Measurements from ENCODE around the gene BRMS1L.

The BRMS1L gene

DNA sequence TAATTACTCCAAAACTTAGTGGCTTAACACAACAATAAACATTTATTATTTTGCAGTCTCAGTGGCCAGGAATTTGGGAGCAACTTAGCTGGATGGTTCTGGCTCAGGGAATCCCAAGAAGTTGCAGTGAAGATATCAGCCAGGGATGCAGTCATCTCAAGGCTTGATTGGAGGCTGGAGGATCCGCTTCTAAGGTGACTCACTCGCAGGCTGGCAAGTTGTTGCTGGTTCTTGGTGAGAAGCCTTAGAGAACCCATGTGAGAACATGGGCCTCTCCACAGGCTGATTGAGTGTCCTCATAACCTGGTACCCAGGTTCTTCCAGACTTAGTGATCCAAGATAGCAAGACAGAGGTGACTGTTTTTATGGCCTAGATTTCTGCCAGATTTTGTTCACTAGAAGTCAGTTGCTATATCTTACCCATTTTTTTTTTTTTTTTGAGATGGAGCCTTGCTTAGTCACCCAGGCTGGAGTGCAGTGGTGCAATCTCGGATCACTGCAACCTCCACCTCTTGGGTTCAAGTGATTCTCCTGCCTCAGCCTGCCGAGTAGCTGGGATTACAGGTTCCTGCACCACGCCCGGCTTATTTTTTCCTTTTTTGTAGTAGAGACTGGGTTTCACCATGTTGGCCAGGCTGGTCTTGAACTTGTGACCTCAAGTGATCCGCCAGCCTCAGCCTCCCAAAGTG lies 32.5 kb downstream of the BRMS1L start:
- DNase-seq (ENCODE audit: extremely low spot score, insufficient read length, low read depth) = no peak
- FAIRE-seq = no peak

- no peak for DNase-seq (ENCODE audit: extremely low spot score, insufficient read length, low read depth)
Observed at GRCh38 chr14:35861204-35861868, 35.2 kb downstream of the BRMS1L start.

DNA sequence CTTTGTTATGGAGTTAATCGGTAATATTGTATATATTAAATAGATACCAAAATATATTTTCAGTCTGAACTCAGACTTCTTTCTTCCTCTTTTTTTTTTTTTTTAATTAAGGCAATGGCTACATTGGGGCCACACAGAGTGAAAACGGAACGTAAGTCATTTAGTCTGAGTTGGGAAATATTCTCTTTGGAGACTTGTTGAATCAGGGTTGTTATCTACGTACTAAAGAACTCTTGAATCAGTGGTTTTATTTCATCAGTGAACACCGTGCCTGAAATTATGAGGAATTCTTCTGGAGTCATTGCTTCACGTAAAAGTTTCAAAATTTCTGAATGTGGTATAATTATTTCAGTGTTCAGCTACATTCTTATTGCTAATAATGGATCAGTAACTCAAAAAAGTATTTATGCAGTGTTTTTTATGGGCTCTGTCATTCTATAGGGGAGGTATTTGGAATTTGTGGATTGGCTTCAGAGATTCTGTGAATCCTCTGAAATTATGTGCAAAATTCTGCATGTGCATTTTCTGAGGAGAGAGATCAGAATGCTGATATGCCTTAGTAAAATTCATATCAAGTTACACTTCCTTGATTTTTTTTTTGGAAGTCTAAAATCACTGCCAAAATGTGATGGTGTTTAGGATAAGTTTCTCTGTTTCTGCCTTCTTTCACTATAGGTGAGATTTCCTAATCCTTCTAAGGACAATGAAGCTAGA lies 39.6 kb downstream of the BRMS1L start:
- DNase-seq (ENCODE audit: extremely low spot score, insufficient read length, low read depth) (no peak), FAIRE-seq (no peak)

More at GRCh38 chr14:35861204-35861868, 35.2 kb downstream of the BRMS1L start:
- FAIRE-seq = peak; percentile 88

DNA sequence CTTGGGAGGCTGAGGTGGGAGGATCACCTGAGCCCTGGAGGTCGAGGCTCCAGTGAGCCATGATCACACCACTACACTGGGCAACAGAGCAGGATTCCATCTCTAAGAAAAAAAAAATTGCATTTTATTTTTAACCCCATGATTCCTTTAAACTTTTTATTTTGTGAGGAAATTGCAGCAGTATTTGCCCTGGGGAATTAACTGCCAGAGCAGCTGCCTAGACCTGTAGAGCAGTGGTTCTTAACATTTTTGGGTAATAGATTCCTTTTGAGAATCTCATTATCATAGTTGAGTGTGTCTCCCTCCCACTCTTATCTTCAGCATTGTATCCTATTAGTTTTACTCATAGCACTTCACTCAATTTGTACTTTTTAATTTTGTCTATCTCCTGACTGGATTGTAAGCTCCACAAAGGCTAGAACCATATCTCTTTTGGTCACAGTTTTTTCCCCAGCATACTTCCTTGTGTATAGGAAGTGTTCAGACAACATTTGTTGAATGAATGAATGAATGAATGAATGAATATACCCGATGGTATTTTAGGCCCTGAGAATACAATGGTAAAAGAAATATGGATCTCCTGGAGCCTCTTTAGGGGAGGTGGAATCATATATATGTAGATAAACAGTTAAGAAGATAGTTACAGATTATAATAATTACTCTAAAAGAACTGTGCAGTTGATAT lies 40.6 kb downstream of the BRMS1L start:
- DNase-seq (ENCODE audit: extremely low spot score, insufficient read length, low read depth) = no peak
- no peak for FAIRE-seq

GRCh38 chr14:35867280-35867629 lies 41.1 kb downstream of the BRMS1L start:
- DNase-seq (ENCODE audit: extremely low spot score, insufficient read length, low read depth) = no peak
- FAIRE-seq = no peak

DNA sequence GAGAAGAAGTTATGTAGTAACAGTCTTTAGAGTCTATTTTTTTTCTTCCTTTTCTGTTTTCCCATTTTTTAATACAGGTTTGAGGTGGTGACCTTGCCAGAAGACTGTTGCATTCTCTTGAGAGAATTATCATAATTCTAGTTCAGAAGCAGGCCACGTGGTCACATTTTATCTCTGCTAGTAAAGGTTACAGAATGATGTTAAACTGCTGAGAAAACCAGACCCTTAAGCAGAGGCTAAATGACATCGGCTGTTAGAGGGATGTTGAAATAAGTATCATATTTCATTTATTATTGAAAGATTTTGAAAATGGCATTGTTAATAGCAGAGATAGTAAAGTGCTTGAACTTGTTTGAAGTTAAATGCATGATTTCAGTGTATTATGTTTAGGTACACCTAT lies 49.2 kb downstream of the BRMS1L start:
- DNase-seq (ENCODE audit: extremely low spot score, insufficient read length, low read depth) = no peak

GRCh38 chr14:35877276-35877675 lies 51.1 kb downstream of the BRMS1L start:
- DNase-seq (ENCODE audit: extremely low spot score, insufficient read length, low read depth) (no peak), FAIRE-seq (no peak)

More for the DNA sequence above, 49.2 kb downstream of the BRMS1L start:
- FAIRE-seq = no peak

GRCh38 chr14:35878272-35879150 lies 52.4 kb downstream of the BRMS1L start:
- no peak for FAIRE-seq
- no peak for DNase-seq (ENCODE audit: extremely low spot score, insufficient read length, low read depth)

- DNase-seq (ENCODE audit: extremely low spot score, insufficient read length, low read depth) (no peak), FAIRE-seq (no peak)
Observed at GRCh38 chr14:35879151-35879648, 53.1 kb downstream of the BRMS1L start.

- FAIRE-seq (peak; percentile 55), DNase-seq (ENCODE audit: extremely low spot score, insufficient read length, low read depth) (no peak)
Observed at GRCh38 chr14:35879654-35880249, 53.6 kb downstream of the BRMS1L start.

GRCh38 chr14:35881280-35881679 lies 55.1 kb downstream of the BRMS1L start:
- no peak for DNase-seq (ENCODE audit: extremely low spot score, insufficient read length, low read depth)

GRCh38 chr14:35883677-35884293 lies 57.6 kb downstream of the BRMS1L start:
- DNase-seq (ENCODE audit: extremely low spot score, insufficient read length, low read depth) = peak; percentile 12
- peak; percentile 83 for FAIRE-seq

More at GRCh38 chr14:35881280-35881679, 55.1 kb downstream of the BRMS1L start:
- no peak for FAIRE-seq

- no peak for FAIRE-seq
- no peak for DNase-seq (ENCODE audit: extremely low spot score, insufficient read length, low read depth)
Observed at GRCh38 chr14:35890308-35890707, 64.2 kb downstream of the BRMS1L start.

- FAIRE-seq = no peak
- no peak for DNase-seq (ENCODE audit: extremely low spot score, insufficient read length, low read depth)
Observed at GRCh38 chr14:35895256-35895655, 69.1 kb downstream of the BRMS1L start.

DNA sequence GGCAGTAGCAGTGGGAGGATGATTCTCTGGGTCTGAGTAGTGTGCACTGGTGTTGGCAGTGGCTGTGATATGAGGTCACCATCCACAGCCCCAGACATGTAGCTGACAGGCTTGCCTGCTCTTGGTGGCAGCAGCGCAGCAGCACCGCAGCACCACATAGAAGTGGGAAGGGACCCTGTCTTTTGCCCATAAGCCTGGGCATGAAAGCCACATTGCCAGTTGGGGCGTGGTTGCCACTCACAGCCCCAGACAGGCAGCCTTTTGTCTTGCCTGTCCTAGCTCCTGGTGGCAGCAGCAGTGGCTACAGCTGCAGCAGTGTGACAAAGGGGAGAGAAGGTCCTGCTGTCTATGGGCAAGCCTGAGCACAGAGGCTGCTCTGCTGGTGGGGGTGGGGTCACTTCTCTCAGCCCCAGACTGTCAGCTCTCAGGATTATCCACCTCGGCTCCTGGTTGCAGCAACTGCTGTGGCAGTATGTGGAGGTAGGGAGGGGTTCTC lies 71.5 kb downstream of the BRMS1L start:
- FAIRE-seq = no peak
- no peak for DNase-seq (ENCODE audit: extremely low spot score, insufficient read length, low read depth)

DNA sequence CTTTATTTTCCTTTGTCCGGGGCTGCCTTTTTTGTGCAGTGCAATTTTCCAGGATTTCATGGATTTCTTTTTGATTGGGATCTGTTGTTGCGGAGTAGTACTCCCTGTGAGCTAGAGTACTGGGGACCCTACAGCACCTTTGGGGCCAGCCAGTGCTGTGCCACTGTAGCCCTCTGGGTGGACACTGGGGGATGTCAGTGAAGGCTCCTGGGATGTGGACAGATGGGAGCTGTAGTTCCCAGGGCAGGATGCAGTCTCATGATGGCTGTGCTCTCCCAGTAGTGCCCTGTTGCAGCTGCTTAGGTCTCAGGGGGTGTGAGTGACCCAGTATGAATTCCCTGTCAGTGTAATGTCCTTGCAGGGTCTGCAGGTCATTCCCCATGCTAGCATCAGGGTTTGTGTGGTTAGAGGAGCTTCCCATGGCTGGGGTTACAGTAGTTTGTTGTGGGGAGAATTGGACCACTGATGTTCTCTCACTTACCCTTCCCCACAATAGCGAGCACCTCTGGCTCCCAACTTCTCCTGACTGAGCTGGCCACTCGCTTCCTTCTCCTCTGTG lies 72.2 kb downstream of the BRMS1L start:
- FAIRE-seq (no peak), DNase-seq (ENCODE audit: extremely low spot score, insufficient read length, low read depth) (no peak)

DNA sequence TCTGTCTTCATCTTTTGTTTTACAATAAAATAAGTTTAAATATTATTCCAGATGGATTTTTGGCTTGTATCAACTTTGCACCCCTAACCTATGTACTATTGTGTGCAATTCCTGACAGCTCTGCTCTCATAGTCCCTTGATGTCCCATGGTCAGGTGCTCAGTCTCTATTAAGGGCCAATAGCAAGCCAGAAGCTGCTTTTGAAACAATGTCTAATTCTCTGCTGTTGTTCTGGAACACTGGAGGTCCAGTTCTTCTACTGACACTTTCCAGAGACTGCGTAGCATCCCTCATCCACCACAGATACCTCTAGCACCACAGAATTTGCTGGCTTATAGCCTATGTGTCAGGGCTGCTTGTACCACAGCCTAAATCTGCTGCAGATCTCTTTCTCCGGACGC lies 74.6 kb downstream of the BRMS1L start:
- FAIRE-seq = no peak
- DNase-seq (ENCODE audit: extremely low spot score, insufficient read length, low read depth) = no peak

- FAIRE-seq = no peak
- no peak for DNase-seq (ENCODE audit: extremely low spot score, insufficient read length, low read depth)
Observed at GRCh38 chr14:35909665-35910064, 83.5 kb downstream of the BRMS1L start.

Measured in GM18507 (cell line).